HUES6 (cell line): ENCODE data around the gene SNX17.

Experiments
- H3K27ac ChIP-seq: 2 replicates; pipeline ENCODE4 v1.7.0; 2013; ENCODE audit warnings: low read depth, mild to moderate bottlenecking, low read length, inconsistent platforms
- H3K27me3 ChIP-seq: 2 replicates; pipeline ENCODE4 v1.6.1; 2013; ENCODE audit warnings: low read length; ENCODE audit not compliant: control insufficient read depth, insufficient read depth
- H3K36me3 ChIP-seq: 2 replicates; pipeline ENCODE4 v1.6.1; 2013; ENCODE audit warnings: low read length; ENCODE audit not compliant: control insufficient read depth, insufficient read depth
- H3K4me1 ChIP-seq: 2 replicates; pipeline ENCODE4 v1.6.1; 2013; ENCODE audit warnings: low read length; ENCODE audit not compliant: control insufficient read depth, insufficient read depth
- H3K4me3 ChIP-seq: 2 replicates; pipeline ENCODE4 v1.5.1; 2013; ENCODE audit warnings: low read depth, low read length
- H3K9ac ChIP-seq: one replicate; pipeline ENCODE4 v1.6.1; 2013; ENCODE audit warnings: mild to moderate bottlenecking, low read length
- H3K9me3 ChIP-seq: 2 replicates; pipeline ENCODE4 v1.6.1; 2013; ENCODE audit warnings: low read depth, low read length; ENCODE audit not compliant: control insufficient read depth, insufficient read depth

The SNX17 gene, protein sequence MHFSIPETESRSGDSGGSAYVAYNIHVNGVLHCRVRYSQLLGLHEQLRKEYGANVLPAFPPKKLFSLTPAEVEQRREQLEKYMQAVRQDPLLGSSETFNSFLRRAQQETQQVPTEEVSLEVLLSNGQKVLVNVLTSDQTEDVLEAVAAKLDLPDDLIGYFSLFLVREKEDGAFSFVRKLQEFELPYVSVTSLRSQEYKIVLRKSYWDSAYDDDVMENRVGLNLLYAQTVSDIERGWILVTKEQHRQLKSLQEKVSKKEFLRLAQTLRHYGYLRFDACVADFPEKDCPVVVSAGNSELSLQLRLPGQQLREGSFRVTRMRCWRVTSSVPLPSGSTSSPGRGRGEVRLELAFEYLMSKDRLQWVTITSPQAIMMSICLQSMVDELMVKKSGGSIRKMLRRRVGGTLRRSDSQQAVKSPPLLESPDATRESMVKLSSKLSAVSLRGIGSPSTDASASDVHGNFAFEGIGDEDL

GRCh38 chr2:27370026-27370815 lies at the start of gene SNX17, which contains the start of gene EIF2B4:
SNX17 (plus strand) TSS chr2:27370616; CDS start chr2:27370744, 128 bp downstream.
EIF2B4 (minus strand) TSS chr2:27370338; CDS start chr2:27370314, 24 bp downstream.
- Histone ChIP-seq H3K9me3 (no peaks in the 10 kb centered on the region), H3K4me1 (peaks cover 11% of the 10 kb centered on the region; the same call in 1 of the 2 replicates), H3K36me3 (peaks cover 61% of the 10 kb centered on the region), H3K9ac (peak within 1 kb of the TSS; percentile 92), H3K27me3 (no peaks in the 10 kb centered on the region), H3K4me3 (peak within 1 kb of the TSS; percentile 82), H3K27ac (peak within 1 kb of the TSS; percentile 78)

DNA sequence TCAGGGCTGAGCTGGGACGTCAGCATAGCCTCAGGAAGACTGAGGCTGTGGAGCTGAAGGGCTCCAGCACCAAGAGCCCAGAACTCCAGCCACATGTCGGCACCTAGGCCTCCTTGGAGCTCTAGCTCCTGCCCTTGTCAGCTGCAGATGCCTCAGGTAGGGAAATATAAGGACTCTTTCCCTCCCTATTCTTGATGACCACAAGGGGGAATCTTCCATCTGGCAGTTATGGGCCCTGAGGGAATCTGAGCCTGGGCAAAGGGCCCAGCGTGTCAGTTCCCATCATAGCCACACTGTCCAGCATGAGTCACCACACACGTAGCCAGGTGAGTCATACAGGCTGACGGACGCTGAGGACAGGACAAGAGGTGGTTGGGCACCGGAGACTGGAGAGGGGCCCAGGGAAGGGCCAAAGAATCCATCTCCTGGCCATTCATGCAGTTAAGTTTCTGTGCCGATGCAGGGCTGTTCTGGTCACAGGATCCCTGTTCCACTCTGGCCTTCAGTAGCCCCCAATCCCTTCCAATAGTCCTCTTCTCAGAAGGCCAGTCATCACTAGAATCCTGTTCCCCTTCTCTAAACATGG lies 49.4 kb upstream of the SNX17 start:
- peak overlapping the region; percentile 10; the same call in 1 of the 2 replicates for H3K4me3 ChIP-seq

GRCh38 chr2:27322301-27322765 lies 48.1 kb upstream of the SNX17 start:
- H3K27ac ChIP-seq = peak overlapping the region; percentile 91
- no peaks in the 10 kb centered on the region for H3K27me3 ChIP-seq
- peaks cover 17% of the 10 kb centered on the region for H3K36me3 ChIP-seq
- peak overlapping the region; percentile 86 for H3K4me3 ChIP-seq
- peak overlapping the region; percentile 98 for H3K9ac ChIP-seq
- no peaks in the 10 kb centered on the region for H3K9me3 ChIP-seq
- peaks cover 15% of the 10 kb centered on the region for H3K4me1 ChIP-seq

More for the DNA sequence above, 49.4 kb upstream of the SNX17 start:
- Histone ChIP-seq H3K27ac (no peak overlapping the region), H3K9me3 (no peaks in the 10 kb centered on the region), H3K9ac (peak overlapping the region; percentile 20), H3K36me3 (peaks cover 5% of the 10 kb centered on the region), H3K27me3 (no peaks in the 10 kb centered on the region), H3K4me1 (peaks cover 18% of the 10 kb centered on the region)

GRCh38 chr2:27322766-27323595 lies 47.4 kb upstream of the SNX17 start, which contains the start of gene MPV17:
MPV17 (minus strand) TSS chr2:27323097; CDS start chr2:27322517, 580 bp downstream.
- Histone ChIP-seq H3K9ac (peak within 1 kb of the TSS; percentile 98), H3K9me3 (no peaks in the 10 kb centered on the region), H3K36me3 (peaks cover 21% of the 10 kb centered on the region), H3K4me3 (peak within 1 kb of the TSS; percentile 86), H3K4me1 (peaks cover 15% of the 10 kb centered on the region), H3K27me3 (no peaks in the 10 kb centered on the region), H3K27ac (peak within 1 kb of the TSS; percentile 91)

DNA sequence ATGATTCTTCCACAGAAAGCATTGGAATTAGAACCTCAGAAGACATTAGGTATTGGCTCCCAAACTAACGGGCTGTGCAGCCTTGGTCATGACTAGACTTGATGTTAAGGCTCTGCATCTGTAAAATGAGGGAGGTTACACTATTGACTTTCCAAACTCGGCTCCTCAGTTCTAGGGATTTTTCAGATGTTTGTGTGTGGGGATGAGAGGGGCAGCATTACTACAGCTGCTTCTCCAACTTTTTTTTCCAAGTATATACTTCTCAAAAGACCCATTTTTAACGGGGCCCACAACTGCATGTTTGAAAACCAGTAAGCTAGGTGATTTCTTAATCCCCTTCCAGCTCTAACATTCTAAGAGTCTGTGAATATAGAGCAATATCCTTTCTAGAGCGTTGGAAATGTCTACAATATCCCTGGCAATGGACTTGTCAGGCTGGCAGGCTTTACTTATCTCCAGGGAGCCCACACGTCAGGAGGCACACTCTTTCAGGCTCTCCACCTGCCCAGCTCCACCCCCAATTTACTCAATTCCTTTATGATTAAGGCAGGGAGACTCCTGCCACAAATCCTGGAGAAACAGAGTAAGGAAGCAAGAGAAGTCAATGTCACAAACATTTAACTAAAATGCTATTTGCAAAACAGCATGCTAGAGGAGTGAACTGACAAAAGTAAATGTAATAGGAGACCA lies 46.7 kb upstream of the SNX17 start:
- H3K9me3 ChIP-seq = no peaks in the 10 kb centered on the region
- peaks cover 15% of the 10 kb centered on the region for H3K4me1 ChIP-seq
- H3K27me3 ChIP-seq = no peaks in the 10 kb centered on the region
- peak overlapping the region; percentile 91 for H3K27ac ChIP-seq
- H3K4me3 ChIP-seq = peak overlapping the region; percentile 86
- peaks cover 29% of the 10 kb centered on the region for H3K36me3 ChIP-seq
- peak overlapping the region; percentile 98 for H3K9ac ChIP-seq

- Histone ChIP-seq H3K9ac (no peak overlapping the region), H3K27ac (no peak overlapping the region), H3K4me1 (peaks cover 15% of the 10 kb centered on the region), H3K4me3 (no peak overlapping the region), H3K9me3 (no peaks in the 10 kb centered on the region), H3K27me3 (no peaks in the 10 kb centered on the region), H3K36me3 (peaks cover 38% of the 10 kb centered on the region)
Observed at GRCh38 chr2:27324720-27325119, 45.7 kb upstream of the SNX17 start.

- no peaks in the 10 kb centered on the region for H3K27me3 ChIP-seq
- no peak overlapping the region for H3K27ac ChIP-seq
- H3K36me3 ChIP-seq = peaks cover 88% of the 10 kb centered on the region
- H3K9ac ChIP-seq = no peak overlapping the region
- H3K4me1 ChIP-seq = no peaks in the 10 kb centered on the region
- no peaks in the 10 kb centered on the region for H3K9me3 ChIP-seq
- H3K4me3 ChIP-seq = no peak overlapping the region
Observed at GRCh38 chr2:27335311-27335710, 35.1 kb upstream of the SNX17 start.

DNA sequence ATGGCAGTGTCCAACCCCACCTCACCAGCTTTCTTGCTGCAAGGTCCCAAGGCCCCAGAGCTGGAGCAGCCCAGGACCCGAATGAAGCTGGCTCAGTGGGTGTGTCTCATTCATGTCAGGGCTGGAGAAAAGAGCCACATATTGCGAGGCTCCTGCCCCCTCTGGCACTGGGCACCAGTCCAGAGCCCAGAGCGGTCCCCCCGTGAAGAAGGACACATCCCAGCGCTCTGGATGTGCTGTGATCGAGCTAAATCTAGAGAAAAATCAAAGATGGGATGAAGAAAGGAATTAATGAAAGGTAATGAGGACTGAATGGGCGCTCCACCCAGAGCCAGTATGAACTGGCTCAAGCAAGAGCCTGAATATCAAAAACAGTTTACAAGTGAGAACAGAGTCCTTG lies 34.2 kb upstream of the SNX17 start:
- no peaks in the 10 kb centered on the region for H3K9me3 ChIP-seq
- H3K4me1 ChIP-seq = no peaks in the 10 kb centered on the region
- no peak overlapping the region for H3K9ac ChIP-seq
- peaks cover 89% of the 10 kb centered on the region for H3K36me3 ChIP-seq
- no peak overlapping the region for H3K27ac ChIP-seq
- H3K27me3 ChIP-seq = no peaks in the 10 kb centered on the region
- no peak overlapping the region for H3K4me3 ChIP-seq

- peaks cover 17% of the 10 kb centered on the region for H3K36me3 ChIP-seq
- no peaks in the 10 kb centered on the region for H3K27me3 ChIP-seq
- no peak overlapping the region for H3K27ac ChIP-seq
- H3K9ac ChIP-seq = no peak overlapping the region
- H3K4me1 ChIP-seq = peaks cover 8% of the 10 kb centered on the region
- no peaks in the 10 kb centered on the region for H3K9me3 ChIP-seq
- no peak overlapping the region for H3K4me3 ChIP-seq
Observed at GRCh38 chr2:27347641-27348040, 22.8 kb upstream of the SNX17 start.
